HEK293 (cell line): Measurements from ENCODE around the gene PSMD7.
"Not testable (repeated sequence)": the region's sequence is repeated elsewhere in the genome, so short reads cannot be mapped to it uniquely, and the experiment has no call there.

Source experiments
- CTCF ChIA-PET: fragments of 350-600 bp; formaldehyde crosslinking; extraction: SDS; loops from one replicate; lab custom pipeline; 2021; ENCODE audit warnings: antibody characterized with exemption; lab: Yijun Ruan, JAX
- POLR2A ChIA-PET: fragments of 300-600 bp; formaldehyde crosslinking; extraction: SDS; loops from one replicate; lab custom pipeline; 2020; ENCODE audit warnings: antibody characterized with exemption, inconsistent platforms; lab: Yijun Ruan, JAX
- H3K27ac ChIP-seq: fragments of 200-500 bp; sonication (Bioruptor generic); 2 replicates; pipeline ENCODE4 v1.5.1; 2014; ENCODE audit warnings: low read depth, low read length, control low read depth, inconsistent platforms; ENCODE audit errors: extremely low read depth
- H3K36me3 ChIP-seq, 2 experiments: fragments of 200-500 bp in 1 of 2; sonication (Bioruptor generic) in 1 of 2; 1 replicate in 1 of 2; 2 replicates in 1 of 2; pipeline ENCODE4 v1.5.1; 2014 to 2017; ENCODE audit warnings: inconsistent platforms in 2 of 2, low read length in 2 of 2; ENCODE audit not compliant: control insufficient read depth in 2 of 2, insufficient read depth in 1 of 2
- H3K4me1 ChIP-seq: fragments of 200-500 bp; sonication (Bioruptor generic); 2 replicates; pipeline ENCODE4 v1.5.1; 2014; ENCODE audit warnings: mild to moderate bottlenecking, low read length, inconsistent platforms; ENCODE audit not compliant: control insufficient read depth, insufficient read depth
- H3K4me3 ChIP-seq: 2 replicates; pipeline ENCODE4 v1.5.1; 2011; ENCODE audit warnings: low read depth, mild to moderate bottlenecking, control low read depth, low read length, moderate library complexity
- H3K9me3 ChIP-seq: fragments of 200-500 bp; sonication (Bioruptor generic); 2 replicates; pipeline ENCODE4 v1.5.1; 2014; ENCODE audit warnings: low read depth, low read length, inconsistent platforms; ENCODE audit not compliant: control insufficient read depth, insufficient read depth

The PSMD7 gene

DNA sequence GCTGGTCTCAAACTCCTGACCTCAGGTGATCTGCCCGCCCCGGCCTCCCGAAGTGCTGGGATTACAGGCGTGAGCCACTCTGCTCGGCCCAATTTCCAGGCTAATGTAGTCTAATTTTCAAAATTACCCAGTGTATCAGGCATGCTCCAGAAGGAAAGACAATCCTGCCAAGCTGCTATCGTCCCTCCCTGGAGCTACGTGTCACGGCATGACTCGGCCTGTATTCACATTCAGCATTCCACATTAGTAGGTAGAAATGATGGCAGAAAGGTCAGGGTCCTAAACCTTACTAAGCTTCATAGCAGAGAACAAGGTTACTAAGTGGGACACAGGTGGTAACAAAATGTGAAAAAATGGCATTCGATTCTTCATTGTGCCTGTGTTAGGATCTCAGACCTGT lies 42.6 kb downstream of the PSMD7 start:
- H3K9me3 ChIP-seq, H3K27ac ChIP-seq, H3K4me1 ChIP-seq, H3K4me3 ChIP-seq, CTCF ChIA-PET, POLR2A ChIA-PET: not testable (repeated sequence)
- H3K36me3 ChIP-seq = peaks cover 0 to 31% of the 10 kb centered on the region in 2 experiments; a peak in 2 of 3 replicates

DNA sequence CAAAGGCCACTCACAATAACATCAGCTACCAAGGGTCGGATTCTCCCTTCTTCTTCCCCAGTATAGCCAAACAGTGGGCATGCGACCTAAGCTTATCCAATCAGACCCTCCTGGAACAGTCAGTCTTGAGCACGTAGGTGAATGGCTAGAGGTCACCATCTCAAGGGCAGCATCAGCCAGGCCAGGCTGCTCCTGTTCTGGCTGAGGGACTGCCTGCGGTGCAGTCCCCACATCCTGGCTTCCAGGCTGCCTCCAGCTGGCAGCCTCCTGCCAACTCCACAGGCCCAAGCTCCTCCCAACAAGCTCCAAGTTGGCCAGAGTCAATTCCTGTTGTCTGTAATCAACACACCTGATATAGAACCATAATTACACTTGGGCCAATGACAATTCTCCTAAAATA lies 56.4 kb downstream of the PSMD7 start:
- CTCF ChIA-PET, H3K9me3 ChIP-seq, POLR2A ChIA-PET, H3K4me3 ChIP-seq, H3K27ac ChIP-seq, H3K4me1 ChIP-seq: not testable (repeated sequence)
- peaks cover 4 to 49% of the 10 kb centered on the region in 2 experiments; a peak in 2 of 3 replicates for H3K36me3 ChIP-seq
